B cell (primary cell): ENCODE results near the gene PCIF1. TPM values are rescaled to one million over a fixed set of nuclear protein-coding genes. Genes with fewer than 3 reads are reported as not detected.

Experiments used
- ATAC-seq: fragments of 200-7000 bp; cut with Tn5 transposase; one replicate; pipeline ENCODE4 v1.10.0; 2021; ENCODE audit warnings: low read depth, mild to moderate bottlenecking, moderate number of reproducible peaks, moderate library complexity
- CTCF ChIA-PET: fragments of 350-600 bp; sonication (Branson Sonifier 250); formaldehyde crosslinking; loops from one replicate; lab custom pipeline; 2021; ENCODE audit warnings: antibody characterized with exemption, inconsistent platforms; lab: Charles Lee
- POLR2A ChIA-PET: fragments of 350-600 bp; sonication (Branson Sonifier 250); formaldehyde crosslinking; loops from one replicate; lab custom pipeline; 2021; ENCODE audit warnings: antibody characterized with exemption; lab: Charles Lee
- DNase-seq: peaks from one replicate; pipeline ENCODE4 v3.0.0; 2013
- H2AFZ ChIP-seq: 2 replicates; pipeline ENCODE4 v1.6.1; 2012; ENCODE audit warnings: mild to moderate bottlenecking, low read depth, low read length; ENCODE audit not compliant: insufficient read depth, poor library complexity, severe bottlenecking
- H3K27ac ChIP-seq, 2 donors: 1 replicate in 1 of 2; 2 replicates in 1 of 2; pipeline ENCODE4 v1.5.1; 2012 to 2013; ENCODE audit warnings: low read length in 2 of 2, mild to moderate bottlenecking in 2 of 2, moderate library complexity in 1 of 2
- H3K27me3 ChIP-seq, 4 experiments: fragments of 200-600 bp in 1 of 4; sonication (generic) in 1 of 4; replicated peaks in 1 of 4; 1 replicate in 2 of 4; 2 replicates in 2 of 4; pipeline versions ENCODE4 v1.6.1 to v1.7.0; 2013 to 2016; ENCODE audit warnings: low read length in 3 of 4, mild to moderate bottlenecking in 2 of 4, mixed read lengths in 1 of 4, moderate library complexity in 1 of 4; ENCODE audit not compliant: insufficient read depth in 4 of 4, control insufficient read depth in 3 of 4; ENCODE audit errors: control extremely low read depth in 1 of 4
- H3K36me3 ChIP-seq, 2 experiments: replicated peaks in 1 of 2; 1 replicate in 1 of 2; 2 replicates in 1 of 2; pipeline versions ENCODE4 v1.6.1 to v1.7.1; 2013; ENCODE audit warnings: low read length in 1 of 2; ENCODE audit not compliant: insufficient read depth in 2 of 2, control insufficient read depth in 1 of 2; ENCODE audit errors: control extremely low read depth in 1 of 2, extremely low read depth in 1 of 2
- H3K4me1 ChIP-seq, 2 donors: fragments of 200-600 bp in 1 of 2; sonication (generic) in 1 of 2; 1 replicate in 1 of 2; 2 replicates in 1 of 2; pipeline versions ENCODE4 v1.5.1 to v1.6.1; 2013 to 2017; ENCODE audit warnings: low read length in 2 of 2; ENCODE audit not compliant: control insufficient read depth in 2 of 2, insufficient read depth in 2 of 2
- H3K4me2 ChIP-seq: replicated peaks from 2 replicates; pipeline ENCODE3; 2012; ENCODE audit warnings: mild to moderate bottlenecking, low read depth, low read length; ENCODE audit not compliant: poor library complexity, severe bottlenecking
- H3K4me3 ChIP-seq, 5 experiments: fragments of 200-600 bp in 1 of 5; sonication (generic) in 1 of 5; 1 replicate in 3 of 5; 2 replicates in 2 of 5; pipeline versions ENCODE4 v1.5.1 to v1.7.0; 2011 to 2016; ENCODE audit warnings: low read length in 4 of 5, mild to moderate bottlenecking in 4 of 5, low read depth in 2 of 5, control low read depth in 1 of 5, moderate library complexity in 1 of 5; ENCODE audit not compliant: insufficient read depth in 1 of 5; ENCODE audit errors: control extremely low read depth in 1 of 5, extremely low read depth in 1 of 5
- H3K79me2 ChIP-seq: fragments of 200-600 bp; sonication (generic); one replicate; pipeline ENCODE4 v1.6.0; 2016; ENCODE audit warnings: low read length; ENCODE audit not compliant: control insufficient read depth, insufficient read depth
- H3K9ac ChIP-seq: fragments of 200-600 bp; sonication (generic); 2 replicates; pipeline ENCODE4 v1.6.1; 2017; ENCODE audit warnings: mild to moderate bottlenecking, low read length, moderate library complexity
- H3K9me3 ChIP-seq, 3 donors: one replicate each; pipeline versions ENCODE4 v1.6.1 to v1.7.1; 2013; ENCODE audit warnings: low read length in 2 of 3; ENCODE audit not compliant: control insufficient read depth in 2 of 3, insufficient read depth in 1 of 3; ENCODE audit errors: control extremely low read depth in 1 of 3
- H4K20me1 ChIP-seq: 2 replicates; pipeline ENCODE4 v1.6.0; 2012; ENCODE audit warnings: mild to moderate bottlenecking, low read length; ENCODE audit not compliant: insufficient read depth, control insufficient read depth, poor library complexity, severe bottlenecking
- H3K27ac Mint-ChIP-seq: one replicate; pipeline ENCODE4 v1.8.0; 2021; ENCODE audit warnings: mixed read lengths
- H3K27me3 Mint-ChIP-seq: one replicate; pipeline ENCODE4 v1.8.0; 2021; ENCODE audit warnings: mixed read lengths
- H3K4me1 Mint-ChIP-seq: one replicate; pipeline ENCODE4 v1.8.0; 2021; ENCODE audit warnings: mixed read lengths
- H3K4me3 Mint-ChIP-seq: one replicate; pipeline ENCODE4 v1.8.0; 2021; ENCODE audit warnings: mixed read lengths
- H3K9me3 Mint-ChIP-seq: one replicate; pipeline ENCODE4 v1.8.0; 2022; ENCODE audit warnings: mixed read lengths; ENCODE audit not compliant: insufficient read depth
- CTCF ChIP-seq: fragments of 200-600 bp; IDR thresholded peaks from one replicate; pipeline ENCODE4 v1.8.0; 2022; ENCODE audit warnings: antibody characterized with exemption, mild to moderate bottlenecking
- EZH2 ChIP-seq: IDR thresholded peaks from 2 replicates; pipeline ENCODE4 v1.6.1; 2012; ENCODE audit warnings: borderline replicate concordance, low read depth, mild to moderate bottlenecking, moderate library complexity, low read length; ENCODE audit not compliant: insufficient read depth, poor library complexity, severe bottlenecking
- WGBS: methylation state at CpG from one replicate; pipeline ENCODE4 v1.1.5; 2013; ENCODE audit warnings: missing lambda C conversion rate; ENCODE audit not compliant: insufficient coverage; 5-methylcytosine and 5-hydroxymethylcytosine counted together
- intact Hi-C: fragments of 100-400 bp; cut with micrococcal nuclease; formaldehyde crosslinking; loops from one replicate; pipeline ENCODE4 v1.10.0; 2022
- polyA plus RNA-seq: library from polyadenylated mRNA; depleted of rRNA; stranded (reverse); fragments of >200 nt; gene quantifications from 2 replicates; pipeline ENCODE4 v1.2.3, GENCODE V29; 2012
- total RNA-seq, 2 donors: library from RNA; stranded (reverse); fragments of 120-200 nt in 1 of 2; gene quantifications; 1 replicate in 1 of 2; 2 replicates in 1 of 2; pipeline versions ENCODE4 v1.2.3 to v1.2.4, GENCODE V29; 2013 to 2022

Gene PCIF1
- total and polyA plus RNA-seq, 2 donors (not counting 1 experiment from before 2014, with no cell fraction given): 74.2 to 79.2 TPM

GRCh38 chr20:45964006-45964400 lies 29.5 kb downstream of the PCIF1 start:
- Histone ChIP-seq H3K9ac (no peak overlapping the region), H3K27me3 (no peaks in the 10 kb centered on the region), H3K4me2 (no peak overlapping the region), H2AFZ (no peak overlapping the region), H3K36me3 (peaks cover 0 to 87% of the 10 kb centered on the region in 2 experiments), H3K4me1 (peaks cover 0 to 9% of the 10 kb centered on the region in 2 donors), H4K20me1 (peaks cover 25% of the 10 kb centered on the region), H3K27ac (no peak overlapping the region), H3K4me3 (no peak overlapping the region), H3K79me2 (peaks cover 12% of the 10 kb centered on the region), H3K9me3 (peaks cover 0 to 6% (median 0%) of the 10 kb centered on the region in 3 donors)
- no peak overlapping the region for H3K4me3 Mint-ChIP-seq
- CTCF ChIA-PET: interaction anchor here (6.1 kb wide), 1 partner anchor 164 kb away, joined by 57 read pairs; no protein-coding TSS in a partner anchor
- H3K27ac Mint-ChIP-seq: peak overlapping the region; percentile 15
- intact Hi-C loops: no loop called here
- WGBS: 95% methylated on average over 9 of the region's 9 CpGs
- H3K4me1 Mint-ChIP-seq: peaks cover 10% of the 10 kb centered on the region
- TF ChIP-seq EZH2: no peak
- DNase-seq (peak; percentile 17), ATAC-seq (no peak)
- no peaks in the 10 kb centered on the region for H3K9me3 Mint-ChIP-seq
- no peaks in the 10 kb centered on the region for H3K27me3 Mint-ChIP-seq
- POLR2A ChIA-PET: no interaction called here

- no peak for TF ChIP-seq CTCF
- TF ChIP-seq EZH2: no peak
- Mint-ChIP-seq H3K9me3 (no peaks in the 10 kb centered on the region), H3K4me1 (peaks cover 23% of the 10 kb centered on the region), H3K4me3 (no peak overlapping the region), H3K27ac (peak overlapping the region; percentile 61), H3K27me3 (no peaks in the 10 kb centered on the region)
- 79% methylated on average over 4 of the region's 18 CpGs for WGBS
- POLR2A ChIA-PET: interaction anchor here (0.9 kb wide), 1 partner anchor 29 kb away, joined by 3 read pairs; no protein-coding TSS in a partner anchor
- CTCF ChIA-PET: interaction anchor here (0.9 to 6.1 kb wide), 5 partner anchors 16 to 194 kb away, joined by 3 to 57 read pairs (median 3); no protein-coding TSS in a partner anchor
- H3K9me3 ChIP-seq: no peaks in the 10 kb centered on the region
- no peak overlapping the region for H3K4me2 ChIP-seq
- no peak overlapping the region for H3K9ac ChIP-seq
- intact Hi-C loops: no loop called here
- no peaks in the 10 kb centered on the region for H3K27me3 ChIP-seq
- peaks cover 0 to 82% of the 10 kb centered on the region in 2 experiments for H3K36me3 ChIP-seq
- H4K20me1 ChIP-seq: peaks cover 32% of the 10 kb centered on the region
- no peak overlapping the region for H3K27ac ChIP-seq
- peaks cover 12 to 22% of the 10 kb centered on the region in 2 donors for H3K4me1 ChIP-seq
- no peak overlapping the region for H2AFZ ChIP-seq
- no peak for ATAC-seq
- peak; percentile 19 for DNase-seq
- peaks cover 26% of the 10 kb centered on the region for H3K79me2 ChIP-seq
- H3K4me3 ChIP-seq: no peak overlapping the region
These were observed 30.9 kb downstream of the PCIF1 start for GRCh38 chr20:45965169-45966002.
